Choroid plexus epithelial cell (primary cell): Measurements from ENCODE around the gene LPAR1.

Source experiments
- DNase-seq: peaks from one replicate; pipeline ENCODE4 v3.0.0-alpha.2; 2010; ENCODE audit warnings: low read depth
- H3K4me3 ChIP-seq: 2 replicates; pipeline ENCODE4 v1.5.1; 2011; ENCODE audit warnings: low read depth, mild to moderate bottlenecking, control low read depth, low read length, moderate library complexity
- TF ChIP-seq, protein P1 (sequence below): conservative IDR thresholded peaks from 2 replicates; pipeline ENCODE4 v1.5.1; 2011; ENCODE audit warnings: low read depth, mild to moderate bottlenecking, control low read depth, inconsistent platforms, low read length, moderate library complexity

The LPAR1 gene

DNA sequence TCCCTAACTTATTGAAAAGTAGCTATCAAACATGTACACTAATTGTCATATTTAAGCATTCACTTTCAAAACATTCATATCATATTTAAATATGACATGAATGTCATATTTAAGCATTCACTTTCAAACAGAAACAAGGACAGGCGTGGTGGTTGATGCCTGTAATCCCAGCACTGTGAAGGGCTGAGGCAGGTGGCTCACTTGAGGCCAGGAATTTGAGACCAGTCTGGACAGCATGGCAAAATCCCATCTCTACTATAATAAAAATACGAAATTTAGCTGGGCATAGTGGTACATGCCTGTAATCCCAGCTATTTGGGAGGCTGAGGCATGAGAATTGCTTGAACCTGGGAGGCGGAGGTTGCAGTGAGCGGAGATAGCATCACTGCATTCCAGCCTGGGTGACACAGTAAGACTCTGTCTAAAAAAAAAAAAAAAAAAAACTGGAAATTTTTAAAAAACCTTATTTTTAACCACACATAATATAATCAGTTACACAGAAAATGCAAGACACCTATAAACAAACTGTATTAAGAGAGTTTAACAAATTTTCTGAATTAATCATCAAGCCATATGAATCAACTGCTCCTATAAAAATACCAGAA, 88.1 kb downstream of the LPAR1 start:
- TF ChIP-seq, protein P1, sequence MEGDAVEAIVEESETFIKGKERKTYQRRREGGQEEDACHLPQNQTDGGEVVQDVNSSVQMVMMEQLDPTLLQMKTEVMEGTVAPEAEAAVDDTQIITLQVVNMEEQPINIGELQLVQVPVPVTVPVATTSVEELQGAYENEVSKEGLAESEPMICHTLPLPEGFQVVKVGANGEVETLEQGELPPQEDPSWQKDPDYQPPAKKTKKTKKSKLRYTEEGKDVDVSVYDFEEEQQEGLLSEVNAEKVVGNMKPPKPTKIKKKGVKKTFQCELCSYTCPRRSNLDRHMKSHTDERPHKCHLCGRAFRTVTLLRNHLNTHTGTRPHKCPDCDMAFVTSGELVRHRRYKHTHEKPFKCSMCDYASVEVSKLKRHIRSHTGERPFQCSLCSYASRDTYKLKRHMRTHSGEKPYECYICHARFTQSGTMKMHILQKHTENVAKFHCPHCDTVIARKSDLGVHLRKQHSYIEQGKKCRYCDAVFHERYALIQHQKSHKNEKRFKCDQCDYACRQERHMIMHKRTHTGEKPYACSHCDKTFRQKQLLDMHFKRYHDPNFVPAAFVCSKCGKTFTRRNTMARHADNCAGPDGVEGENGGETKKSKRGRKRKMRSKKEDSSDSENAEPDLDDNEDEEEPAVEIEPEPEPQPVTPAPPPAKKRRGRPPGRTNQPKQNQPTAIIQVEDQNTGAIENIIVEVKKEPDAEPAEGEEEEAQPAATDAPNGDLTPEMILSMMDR, result no peak
- no peak overlapping the region for H3K4me3 ChIP-seq
- DNase-seq, result peak; percentile 38

DNA sequence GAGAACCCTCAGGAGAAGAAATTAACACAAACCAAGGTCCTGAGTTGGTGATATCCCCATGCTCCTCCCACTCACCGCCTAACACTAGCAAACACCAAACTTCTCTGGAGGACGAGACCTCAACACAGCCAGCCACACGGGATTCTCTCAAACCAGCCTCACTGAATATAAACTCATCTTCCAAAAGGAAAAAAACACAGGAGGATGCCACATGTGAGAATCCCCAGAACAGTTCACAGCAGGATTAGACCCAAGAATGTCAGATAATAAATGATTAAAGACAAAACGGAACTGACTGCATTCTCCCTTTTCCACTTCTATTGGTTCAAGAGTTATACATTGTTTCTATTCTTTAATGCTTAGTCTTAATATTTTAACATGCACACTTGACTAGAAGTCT, 89.2 kb downstream of the LPAR1 start:
- TF ChIP-seq, protein P1, result no peak
- DNase-seq, result peak; percentile 53
- no peak overlapping the region for H3K4me3 ChIP-seq

DNA sequence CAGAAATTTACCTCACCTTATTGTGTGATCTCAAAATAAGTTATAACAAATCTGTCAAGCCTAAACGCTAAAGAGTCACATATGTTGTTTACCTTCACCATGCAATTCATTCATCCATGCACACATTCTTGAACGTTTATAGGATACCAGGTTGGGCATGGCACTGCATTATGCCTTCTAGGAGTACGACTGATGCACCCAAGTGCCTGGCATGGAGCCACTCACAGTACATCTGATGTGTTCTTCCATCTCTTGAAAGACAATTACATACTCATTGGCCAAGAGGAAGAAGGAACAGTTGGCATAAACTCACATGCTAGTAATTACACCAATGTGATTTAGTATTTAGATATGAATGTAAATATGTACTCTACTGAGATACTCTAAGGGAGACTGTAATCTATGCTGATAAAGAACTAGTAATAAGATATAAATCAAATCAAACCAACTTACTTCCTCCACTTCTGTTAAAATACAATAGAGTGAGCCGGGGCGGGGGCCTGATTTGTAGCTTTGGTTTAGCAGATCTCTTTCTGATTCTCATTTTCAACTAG, 90.7 kb downstream of the LPAR1 start:
- TF ChIP-seq, protein P1, result no peak
- no peak overlapping the region for H3K4me3 ChIP-seq
- DNase-seq, result no peak

DNA sequence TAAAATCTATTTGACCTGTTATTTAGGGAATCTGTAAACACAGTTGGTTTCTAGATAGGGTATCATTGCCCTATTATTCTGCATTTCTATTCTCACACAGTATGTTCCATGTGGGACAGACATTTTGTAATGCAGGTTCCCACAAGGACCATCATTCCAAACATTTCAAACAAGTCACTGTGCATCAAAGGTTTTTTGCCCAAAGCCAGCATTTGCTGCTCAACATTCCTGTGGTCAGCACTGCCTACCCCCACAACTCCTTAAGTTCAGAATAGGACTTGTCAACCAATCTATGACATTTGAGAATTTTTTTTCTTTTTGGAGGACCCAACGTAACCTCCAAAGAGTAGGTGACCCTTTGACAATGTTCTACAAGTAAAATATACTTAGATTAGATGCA, 95.7 kb downstream of the LPAR1 start:
- H3K4me3 ChIP-seq, result no peak overlapping the region
- TF ChIP-seq, protein P1, result no peak
- DNase-seq, result peak; percentile 86

DNA sequence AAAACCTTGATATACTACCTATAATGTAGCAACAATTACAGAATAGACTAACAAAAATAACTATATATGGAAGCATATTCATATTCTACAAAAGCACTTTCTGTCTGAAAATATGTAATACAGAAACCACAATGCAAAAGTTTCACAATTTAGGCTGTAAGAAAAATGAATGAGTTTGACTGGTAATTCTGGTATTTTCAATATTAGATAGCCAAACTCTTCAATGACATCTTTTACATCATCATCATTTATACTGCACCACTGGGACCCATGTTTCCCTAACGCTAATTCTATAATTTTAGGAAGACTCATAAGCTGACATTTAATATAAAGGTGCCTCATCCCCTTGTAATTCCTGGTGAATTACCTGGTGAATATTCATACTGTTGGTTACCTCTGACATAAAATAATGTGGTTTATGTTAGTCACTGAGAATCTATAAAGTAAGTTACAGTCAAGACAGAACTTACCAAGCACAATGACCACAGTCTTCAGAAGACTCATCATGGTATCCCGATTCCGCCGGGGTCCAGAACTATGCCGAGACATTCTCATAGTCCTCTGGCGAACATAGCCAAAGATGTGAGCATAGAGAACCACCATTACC, 97.2 kb downstream of the LPAR1 start:
- no peak for DNase-seq
- H3K4me3 ChIP-seq, result no peak overlapping the region
- TF ChIP-seq, protein P1, result no peak

DNA sequence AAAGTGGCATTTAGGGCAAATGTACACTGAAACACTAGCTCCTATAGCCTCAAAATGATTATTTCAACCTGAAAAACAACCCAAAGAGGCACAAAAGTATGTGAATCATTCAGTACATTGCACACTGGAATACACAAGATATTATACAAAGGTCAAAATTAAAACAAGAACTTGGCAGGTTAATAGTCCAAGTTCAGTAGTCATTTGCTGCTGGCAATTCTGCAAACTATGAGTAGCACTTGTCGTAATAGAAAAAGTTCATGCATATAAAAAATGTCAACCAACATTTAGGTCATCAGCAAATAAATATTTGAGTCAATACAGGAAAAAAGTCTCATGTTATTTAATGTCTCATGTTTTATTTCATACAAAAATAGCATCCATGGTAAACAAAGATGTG, 98.7 kb downstream of the LPAR1 start:
- TF ChIP-seq, protein P1, result no peak
- H3K4me3 ChIP-seq, result no peak overlapping the region

DNA sequence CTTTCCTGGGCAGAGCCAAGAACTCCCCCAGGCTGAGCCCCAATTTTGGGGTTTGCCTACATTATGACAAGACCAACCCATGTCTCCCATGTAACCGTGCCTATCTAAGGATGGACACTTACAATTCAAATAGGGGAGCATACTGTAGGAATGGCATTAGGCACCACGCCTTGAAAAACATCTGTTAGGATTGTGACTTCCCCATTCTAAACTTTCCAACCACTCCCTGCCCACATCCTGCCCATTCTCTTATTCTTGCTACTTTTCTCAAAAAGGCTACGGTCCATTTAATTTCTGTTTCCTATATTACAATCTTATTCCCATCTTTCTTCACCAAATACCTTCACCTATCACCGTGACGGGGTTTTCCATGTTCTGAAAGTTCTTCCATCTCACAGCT, 99.2 kb downstream of the LPAR1 start:
- TF ChIP-seq, protein P1, result no peak
- DNase-seq, result no peak
- H3K4me3 ChIP-seq, result no peak overlapping the region

More for the DNA sequence above, 98.7 kb downstream of the LPAR1 start:
- DNase-seq, result no peak
